IMR-90 (cell line): ENCODE data around the gene GRB2. TPM values are rescaled to one million over a fixed set of nuclear protein-coding genes. Genes with fewer than 3 reads are reported as not detected.

Experiments used
- ATAC-seq: fragments of 200-7000 bp; cut with Tn5 transposase; 2 replicates; pipeline ENCODE4 v1.9.1; 2020; ENCODE audit warnings: low read depth, mild to moderate bottlenecking, moderate library complexity
- BruUV-seq: library from RNA; stranded (reverse); fragments of 400-500 nt; replicated peaks from 2 replicates; lab custom pipeline; 2021; lab: Mats Ljungman, UMichigan
- CTCF ChIA-PET: fragments of 300-600 bp; formaldehyde crosslinking; extraction: SDS; loops from one replicate; lab custom pipeline; 2021; ENCODE audit warnings: antibody characterized with exemption; lab: Yijun Ruan, JAX
- POLR2A ChIA-PET: fragments of 300-600 bp; sonication (Branson Sonifier 250); formaldehyde crosslinking; loops from one replicate; lab custom pipeline; 2022; ENCODE audit warnings: antibody characterized with exemption; ENCODE audit not compliant: unreplicated experiment; lab: Charles Lee
- DNase-seq: peaks from one replicate; pipeline ENCODE4 v3.0.0; 2013
- H2AFZ ChIP-seq: replicated peaks from 2 replicates; pipeline ENCODE3; 2013; ENCODE audit warnings: low read length, mild to moderate bottlenecking; ENCODE audit not compliant: poor library complexity
- H2AK5ac ChIP-seq: 2 replicates; pipeline ENCODE4 v1.6.1; 2013; ENCODE audit warnings: low read depth, low read length, inconsistent platforms
- H2AK9ac ChIP-seq: replicated peaks from 2 replicates; pipeline ENCODE3; 2013; ENCODE audit warnings: mild to moderate bottlenecking, low read depth, low read length, moderate library complexity; ENCODE audit not compliant: poor library complexity
- H2BK120ac ChIP-seq: 2 replicates; pipeline ENCODE4 v1.6.1; 2013; ENCODE audit warnings: low read depth, low read length, inconsistent platforms
- H2BK15ac ChIP-seq: 3 replicates; pipeline ENCODE4 v1.6.1; 2013; ENCODE audit warnings: low read depth, low read length, inconsistent platforms
- H2BK20ac ChIP-seq: 2 replicates; pipeline ENCODE4 v1.6.1; 2013; ENCODE audit warnings: low read depth, mild to moderate bottlenecking, inconsistent platforms, low read length, moderate library complexity
- H2BK5ac ChIP-seq: 2 replicates; pipeline ENCODE4 v1.6.1; 2013; ENCODE audit warnings: mild to moderate bottlenecking, low read depth, low read length, inconsistent platforms; ENCODE audit not compliant: poor library complexity, severe bottlenecking
- H3K14ac ChIP-seq: replicated peaks from 2 replicates; pipeline ENCODE4 v1.6.1; 2013; ENCODE audit warnings: low read depth, low read length, inconsistent platforms
- H3K18ac ChIP-seq: 2 replicates; pipeline ENCODE4 v1.6.1; 2013; ENCODE audit warnings: low read depth, low read length, control low read depth
- H3K23ac ChIP-seq: 2 replicates; pipeline ENCODE4 v1.6.1; 2013; ENCODE audit warnings: low read depth, low read length, inconsistent platforms
- H3K27ac ChIP-seq: 2 replicates; pipeline ENCODE4 v1.5.1; 2013; ENCODE audit warnings: mild to moderate bottlenecking, control low read depth, low read length; ENCODE audit not compliant: insufficient read depth
- H3K27me3 ChIP-seq: 2 replicates; pipeline ENCODE4 v1.6.1; 2013; ENCODE audit warnings: low read length; ENCODE audit not compliant: control insufficient read depth, insufficient read depth
- H3K36me3 ChIP-seq: 2 replicates; pipeline ENCODE4 v1.6.1; 2013; ENCODE audit warnings: low read length, mixed read lengths; ENCODE audit not compliant: control insufficient read depth, insufficient read depth
- H3K4ac ChIP-seq: 2 replicates; pipeline ENCODE4 v1.6.1; 2013; ENCODE audit warnings: low read depth, low read length, inconsistent platforms
- H3K4me1 ChIP-seq: 2 replicates; pipeline ENCODE4 v1.6.1; 2013; ENCODE audit warnings: low read length, mixed read lengths; ENCODE audit not compliant: control insufficient read depth, insufficient read depth
- H3K4me2 ChIP-seq: 2 replicates; pipeline ENCODE4 v1.6.1; 2013; ENCODE audit warnings: low read depth, mild to moderate bottlenecking, control low read depth, low read length, moderate library complexity
- H3K4me3 ChIP-seq: 2 replicates; pipeline ENCODE4 v1.5.1; 2013; ENCODE audit warnings: low read depth, mild to moderate bottlenecking, control low read depth, low read length, moderate library complexity; ENCODE audit not compliant: insufficient read depth
- H3K56ac ChIP-seq: 2 replicates; pipeline ENCODE4 v1.6.1; 2013; ENCODE audit warnings: low read length, inconsistent platforms; ENCODE audit not compliant: insufficient read depth; ENCODE audit errors: extremely low read depth
- H3K79me1 ChIP-seq, 2 experiments: 2 replicates each; pipeline ENCODE4 v1.6.1; 2013; ENCODE audit warnings: low read length in 2 of 2, inconsistent platforms in 1 of 2, low read depth in 1 of 2
- H3K9ac ChIP-seq: 2 replicates; pipeline ENCODE4 v1.6.1; 2013; ENCODE audit warnings: low read depth, low read length, control low read depth
- H3K9me1 ChIP-seq: 2 replicates; pipeline ENCODE4 v1.6.1; 2013; ENCODE audit warnings: low read length, inconsistent platforms; ENCODE audit not compliant: insufficient read depth
- H3K9me3 ChIP-seq: 2 replicates; pipeline ENCODE4 v1.6.1; 2013; ENCODE audit warnings: low read length; ENCODE audit not compliant: control insufficient read depth, insufficient read depth
- H4K20me1 ChIP-seq: 2 replicates; pipeline ENCODE4 v1.6.1; 2013; ENCODE audit warnings: low read length, inconsistent platforms; ENCODE audit not compliant: insufficient read depth
- H4K5ac ChIP-seq: 2 replicates; pipeline ENCODE4 v1.6.1; 2013; ENCODE audit warnings: mild to moderate bottlenecking, low read depth, low read length, control low read depth
- H4K8ac ChIP-seq, 2 experiments: 2 replicates each; pipeline ENCODE4 v1.6.1; 2013; ENCODE audit warnings: low read depth in 2 of 2, low read length in 2 of 2, control low read depth in 1 of 2, inconsistent platforms in 1 of 2
- H4K91ac ChIP-seq: 2 replicates; pipeline ENCODE4 v1.6.1; 2013; ENCODE audit warnings: low read depth, low read length, inconsistent platforms; ENCODE audit not compliant: insufficient read depth
- CEBPB ChIP-seq: IDR thresholded peaks from 2 replicates; pipeline ENCODE4 v1.6.1; 2012; ENCODE audit warnings: low read depth, low read length, improper control_type of control experiment
- MXI1 ChIP-seq: IDR thresholded peaks from 2 replicates; pipeline ENCODE4 v1.6.1; 2012; ENCODE audit warnings: low read depth, mild to moderate bottlenecking, low read length, moderate library complexity, borderline replicate concordance
- RAD21 ChIP-seq: IDR thresholded peaks from 2 replicates; pipeline ENCODE4 v1.6.1; 2012; ENCODE audit warnings: low read length, improper control_type of control experiment
- WGBS, 2 experiments: methylation state at CpG; one replicate each; pipeline versions ENCODE4 v1.1.5 to v1.1.7; 2013; ENCODE audit warnings: missing lambda C conversion rate in 2 of 2; ENCODE audit not compliant: insufficient read length in 1 of 2; ENCODE audit errors: extremely low coverage in 2 of 2; 5-methylcytosine and 5-hydroxymethylcytosine counted together
- dilution Hi-C: fragments of 300-500 bp; cut with HindIII; formaldehyde crosslinking; loops from one replicate; pipeline ENCODE4 v1.14.3; 2018; ENCODE audit warnings: low sequenced_read_pairs; ENCODE audit not compliant: unreplicated experiment
- in situ Hi-C: fragments of 300-500 bp; cut with MboI; formaldehyde crosslinking; loops from 3 replicates; pipeline ENCODE4 v1.14.3; 2019; ENCODE audit warnings: low sequenced_read_pairs, inconsistent platforms, mixed read lengths
- intact Hi-C: fragments of 100-400 bp; cut with micrococcal nuclease; formaldehyde crosslinking; loops from 2 replicates; pipeline ENCODE4 v1.10.0; 2022
- polyA plus RNA-seq, 3 experiments: library from polyadenylated mRNA; depleted of rRNA; stranded (reverse); fragments of >200 nt; gene quantifications; 2 replicates each; pipeline ENCODE4 v1.2.3, GENCODE V29; 2012; ENCODE audit warnings: low replicate concordance in 1 of 3
- total RNA-seq: library from RNA; depleted of rRNA; stranded (reverse); fragments of >200 nt; gene quantifications from 2 replicates; pipeline ENCODE4 v1.2.3, GENCODE V29; 2012

Gene GRB2
- total and polyA plus RNA-seq, 2 of the 4 experiments (the other 2 are of a cell fraction): 49.3 to 62.1 TPM

GRCh38 chr17:75350706-75351105, 54.8 kb downstream of the GRB2 start:
- Histone ChIP-seq H3K56ac (no peak overlapping the region), H3K14ac (no peak overlapping the region), H3K79me1 (peaks cover 50 to 78% of the 10 kb centered on the region in 2 experiments), H4K91ac (no peak overlapping the region), H3K4me1 (peaks cover 5% of the 10 kb centered on the region), H3K27ac (no peak overlapping the region), H4K5ac (no peak overlapping the region), H4K8ac (no peak overlapping the region), H3K23ac (no peak overlapping the region), H3K9me3 (peaks cover 2% of the 10 kb centered on the region; the same call in 1 of the 2 replicates), H2AFZ (no peak overlapping the region), H2AK5ac (no peak overlapping the region), H2AK9ac (no peak overlapping the region), H2BK120ac (no peak overlapping the region), H3K4ac (no peak overlapping the region), H3K36me3 (no peaks in the 10 kb centered on the region), H2BK5ac (no peak overlapping the region), H2BK15ac (no peak overlapping the region), H3K27me3 (no peaks in the 10 kb centered on the region), H4K20me1 (peaks cover 70% of the 10 kb centered on the region), H3K9me1 (peaks cover 21% of the 10 kb centered on the region), H3K4me3 (no peak overlapping the region), H3K9ac (no peak overlapping the region), H3K18ac (no peak overlapping the region), H2BK20ac (no peak overlapping the region), H3K4me2 (no peak overlapping the region)
- ATAC-seq (no peak), DNase-seq (no peak)
- BruUV-seq: no TSS peak
- WGBS, 2 experiments: 87% methylated on average over 5 of the region's 9 CpGs; no CpG with 5 or more reads in 1 of the 2 experiments
- intact Hi-C loops (no loop called here), in situ Hi-C loops (no loop called here), dilution Hi-C loops (no loop called here)
- CTCF ChIA-PET: interaction anchor here (0.6 kb wide), 1 partner anchor 11 kb away, joined by 6 read pairs; no protein-coding TSS in a partner anchor
- no peak for TF ChIP-seq RAD21
- no peak for TF ChIP-seq CEBPB
- TF ChIP-seq MXI1: no peak
- POLR2A ChIA-PET: no interaction called here
